Panc1 (cell line): ENCODE results near the gene TRIML2.

Experiments used
- POLR2AphosphoS5 ChIP-seq: IDR thresholded peaks from 2 replicates; pipeline ENCODE4 v1.6.1; 2012; ENCODE audit warnings: mild to moderate bottlenecking, low read depth, low read length, moderate library complexity
- TF ChIP-seq, protein P1 (sequence below): fragments of 450-650 bp; IDR thresholded peaks from 2 replicates; pipeline ENCODE4 v1.5.1; 2017; ENCODE audit warnings: mild to moderate bottlenecking

DNA sequence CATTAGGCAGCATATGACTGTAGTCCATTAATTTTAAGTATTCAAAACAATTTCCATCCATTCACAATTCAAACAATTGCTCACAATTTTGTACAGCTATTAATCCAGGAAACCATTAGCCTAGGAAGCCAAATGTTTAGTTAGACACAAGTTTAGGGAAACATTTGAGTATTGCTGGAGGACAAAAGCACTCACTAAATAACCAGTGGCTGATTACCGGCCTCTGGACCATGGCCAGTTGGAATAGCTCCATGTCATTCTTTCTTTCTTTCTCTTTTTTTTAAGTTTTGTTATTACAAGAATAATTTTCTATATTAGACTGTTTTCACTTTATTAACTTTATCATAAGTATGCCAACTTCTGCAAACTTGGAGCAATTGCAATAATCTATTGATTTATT, 31.3 kb downstream of the TRIML2 start:
- TF ChIP-seq, protein P1, sequence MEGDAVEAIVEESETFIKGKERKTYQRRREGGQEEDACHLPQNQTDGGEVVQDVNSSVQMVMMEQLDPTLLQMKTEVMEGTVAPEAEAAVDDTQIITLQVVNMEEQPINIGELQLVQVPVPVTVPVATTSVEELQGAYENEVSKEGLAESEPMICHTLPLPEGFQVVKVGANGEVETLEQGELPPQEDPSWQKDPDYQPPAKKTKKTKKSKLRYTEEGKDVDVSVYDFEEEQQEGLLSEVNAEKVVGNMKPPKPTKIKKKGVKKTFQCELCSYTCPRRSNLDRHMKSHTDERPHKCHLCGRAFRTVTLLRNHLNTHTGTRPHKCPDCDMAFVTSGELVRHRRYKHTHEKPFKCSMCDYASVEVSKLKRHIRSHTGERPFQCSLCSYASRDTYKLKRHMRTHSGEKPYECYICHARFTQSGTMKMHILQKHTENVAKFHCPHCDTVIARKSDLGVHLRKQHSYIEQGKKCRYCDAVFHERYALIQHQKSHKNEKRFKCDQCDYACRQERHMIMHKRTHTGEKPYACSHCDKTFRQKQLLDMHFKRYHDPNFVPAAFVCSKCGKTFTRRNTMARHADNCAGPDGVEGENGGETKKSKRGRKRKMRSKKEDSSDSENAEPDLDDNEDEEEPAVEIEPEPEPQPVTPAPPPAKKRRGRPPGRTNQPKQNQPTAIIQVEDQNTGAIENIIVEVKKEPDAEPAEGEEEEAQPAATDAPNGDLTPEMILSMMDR, result no peak
- no peak for TF ChIP-seq POLR2AphosphoS5
